DMS153 treated with DMSO at 0.1 percent for 48 hours (cell line): ENCODE data around the gene NTM.
"Not testable (repeated sequence)": the region's sequence is repeated elsewhere in the genome, so short reads cannot be mapped to it uniquely, and the experiment has no call there.

Source experiments
- DNase-seq: peaks from one replicate; lab custom pipeline; 2025; ENCODE audit not compliant: unreplicated experiment; lab: John Stamatoyannopoulos, UW

The NTM gene

GRCh38 chr11:131421066-131421855 is 50.8 kb downstream of the NTM start:
- no peak for DNase-seq

- no peak for DNase-seq
These were observed 51.6 kb downstream of the NTM start for GRCh38 chr11:131422029-131422428.

- no peak for DNase-seq
These were observed 52.1 kb downstream of the NTM start for GRCh38 chr11:131422496-131422895.

GRCh38 chr11:131423688-131424087 is 53.3 kb downstream of the NTM start:
- DNase-seq: no peak

- not testable (repeated sequence) for DNase-seq
These were observed 54.0 kb downstream of the NTM start for GRCh38 chr11:131424257-131424876.

GRCh38 chr11:131425285-131425684 is 54.9 kb downstream of the NTM start:
- DNase-seq: no peak

GRCh38 chr11:131428853-131429252 is 58.4 kb downstream of the NTM start:
- no peak for DNase-seq

- no peak for DNase-seq
These were observed 60.2 kb downstream of the NTM start for GRCh38 chr11:131430473-131431208.

- DNase-seq: no peak
These were observed 70.8 kb downstream of the NTM start for GRCh38 chr11:131441051-131441810.

- DNase-seq: no peak
These were observed 76.3 kb downstream of the NTM start for GRCh38 chr11:131446590-131447275.

- DNase-seq: no peak
These were observed 76.9 kb downstream of the NTM start for GRCh38 chr11:131447277-131447815.

- DNase-seq: no peak
These were observed 77.5 kb downstream of the NTM start for GRCh38 chr11:131447898-131448297.

GRCh38 chr11:131449036-131450019 is 78.9 kb downstream of the NTM start:
- no peak for DNase-seq

GRCh38 chr11:131454490-131454889 is 84.1 kb downstream of the NTM start:
- DNase-seq: no peak

GRCh38 chr11:131454989-131455388 is 84.6 kb downstream of the NTM start:
- no peak for DNase-seq

- DNase-seq: no peak
These were observed 85.7 kb downstream of the NTM start for GRCh38 chr11:131455843-131456704.

- DNase-seq: no peak
These were observed 86.7 kb downstream of the NTM start for GRCh38 chr11:131457163-131457562.

GRCh38 chr11:131458421-131458820 is 88.0 kb downstream of the NTM start:
- DNase-seq: no peak
